ENCODE measurements around the gene MOSPD3.

GRCh38 chr7:100568176-100568895 is 44.0 kb upstream of the MOSPD3 start:
- no peak for TF ChIP-seq CTCF (IDR thresholded peaks at IDR 0.05)
- TF ChIP-seq EP300 (IDR thresholded peaks at IDR 0.05): no peak

All from gastroesophageal sphincter (tissue), 3 donors.